SK-N-SH (cell line): ENCODE results near the gene USP15. TPM values are rescaled to one million over a fixed set of nuclear protein-coding genes. Genes with fewer than 3 reads are reported as not detected.

Experiments used
- CTCF ChIA-PET: fragments of 300-600, 350-600 bp; formaldehyde crosslinking; extraction: SDS; loops from one replicate; lab custom pipeline; 2021; lab: Yijun Ruan, JAX
- POLR2A ChIA-PET: fragments of 350-600 bp; sonication (Branson Sonifier 250); formaldehyde crosslinking; extraction: SDS; loops from one replicate; lab custom pipeline; 2020; ENCODE audit warnings: antibody characterized with exemption, inconsistent platforms; lab: Yijun Ruan, JAX
- DNase-seq: peaks from one replicate; pipeline ENCODE4 v3.0.0; 2012
- H2AFZ ChIP-seq: fragments of 200-600 bp; sonication (generic); 2 replicates; pipeline ENCODE4 v1.8.1; 2016; ENCODE audit warnings: antibody characterized with exemption, mild to moderate bottlenecking, low read depth
- H3F3A ChIP-seq: fragments of 200-600 bp; sonication (generic); replicated peaks from 2 replicates; pipeline ENCODE3; 2016; ENCODE audit warnings: antibody characterized with exemption, mild to moderate bottlenecking; ENCODE audit not compliant: insufficient read depth
- H3K27ac ChIP-seq, 2 experiments: fragments of 200-500 bp in 1 of 2; fragments of 200-600 bp in 1 of 2; sonication (Bioruptor generic) in 1 of 2; sonication (generic), shearing (Covaris generic) in 1 of 2; 2 replicates each; pipeline versions ENCODE4 v1.5.1 to v1.6.1; 2014 to 2016; ENCODE audit warnings: low read depth in 2 of 2, inconsistent platforms in 1 of 2, low read length in 1 of 2, mild to moderate bottlenecking in 1 of 2, mixed read lengths in 1 of 2
- H3K27me3 ChIP-seq: fragments of 200-600 bp; sonication (generic), shearing (Covaris generic); 2 replicates; pipeline ENCODE4 v1.6.1; 2016; ENCODE audit warnings: mixed run types; ENCODE audit not compliant: insufficient read depth
- H3K36me3 ChIP-seq, 2 experiments: fragments of 200-500 bp in 1 of 2; fragments of 200-600 bp in 1 of 2; sonication (Bioruptor generic) in 1 of 2; sonication (generic) in 1 of 2; replicated peaks in 1 of 2; 2 replicates each; pipeline versions ENCODE3 to v1.5.1; 2014 to 2016; ENCODE audit warnings: low read length in 1 of 2, mild to moderate bottlenecking in 1 of 2; ENCODE audit not compliant: insufficient read depth in 2 of 2, control insufficient read depth in 1 of 2
- H3K4me1 ChIP-seq, 2 experiments: fragments of 200-500 bp in 1 of 2; fragments of 200-600 bp in 1 of 2; sonication (Bioruptor generic) in 1 of 2; sonication (generic), shearing (Covaris generic) in 1 of 2; 2 replicates each; pipeline versions ENCODE4 v1.5.1 to v1.6.1; 2014 to 2016; ENCODE audit warnings: low read depth in 1 of 2, low read length in 1 of 2, mixed run types in 1 of 2; ENCODE audit not compliant: insufficient read depth in 2 of 2, control insufficient read depth in 1 of 2
- H3K4me2 ChIP-seq: fragments of 200-600 bp; sonication (generic), shearing (Covaris generic); 2 replicates; pipeline ENCODE4 v1.6.1; 2017; ENCODE audit warnings: mixed run types
- H3K4me3 ChIP-seq, 2 experiments: fragments of 200-500 bp in 1 of 2; fragments of 200-600 bp in 1 of 2; sonication (Bioruptor generic) in 1 of 2; sonication (generic), shearing (Covaris generic) in 1 of 2; 2 replicates each; pipeline versions ENCODE4 v1.5.1 to v1.8.1; 2014 to 2016; ENCODE audit warnings: low read depth in 2 of 2, inconsistent platforms in 1 of 2, low read length in 1 of 2, mild to moderate bottlenecking in 1 of 2, mixed read lengths in 1 of 2, moderate library complexity in 1 of 2
- H3K79me2 ChIP-seq: fragments of 200-600 bp; sonication (generic); 2 replicates; pipeline ENCODE4 v1.8.1; 2017; ENCODE audit warnings: mild to moderate bottlenecking; ENCODE audit not compliant: insufficient read depth
- H3K9ac ChIP-seq: fragments of 200-600 bp; sonication (generic); 2 replicates; pipeline ENCODE4 v1.6.1; 2017; ENCODE audit warnings: mixed run types
- H3K9me2 ChIP-seq: fragments of 200-600 bp; sonication (generic); 2 replicates; pipeline ENCODE4 v1.6.1; 2017; ENCODE audit warnings: mixed run types
- H3K9me3 ChIP-seq: fragments of 200-600 bp; sonication (generic); 2 replicates; pipeline ENCODE4 v1.6.1; 2017; ENCODE audit warnings: mixed run types, mild to moderate bottlenecking, moderate library complexity
- H4K20me1 ChIP-seq: fragments of 200-600 bp; sonication (generic); 2 replicates; pipeline ENCODE4 v1.6.1; 2017; ENCODE audit warnings: mild to moderate bottlenecking, mixed run types; ENCODE audit not compliant: insufficient read depth
- ELF1 ChIP-seq: IDR thresholded peaks from 2 replicates; pipeline ENCODE4 v1.4.0; 2012
- EP300 ChIP-seq, 2 experiments: IDR thresholded peaks; 2 replicates each; pipeline versions ENCODE4 v1.4.0 to v1.6.1; 2012; ENCODE audit warnings: borderline replicate concordance in 1 of 2, low read depth in 1 of 2, low read length in 1 of 2
- EZH2phosphoT487 ChIP-seq: fragments of 200-600 bp; sonication (generic); IDR thresholded peaks from 2 replicates; pipeline ENCODE4 v1.6.1; 2017; ENCODE audit warnings: low read depth, mixed run types, mild to moderate bottlenecking, antibody characterized with exemption, moderate library complexity, borderline replicate concordance
- FOSL2 ChIP-seq: IDR thresholded peaks from 2 replicates; pipeline ENCODE4 v1.4.0; 2012; ENCODE audit warnings: low read depth, mild to moderate bottlenecking, moderate library complexity, borderline replicate concordance
- FOXM1 ChIP-seq: IDR thresholded peaks from 2 replicates; pipeline ENCODE4 v1.4.0; 2012; ENCODE audit warnings: low read depth, mild to moderate bottlenecking
- GATA2 ChIP-seq: sonication (generic); formaldehyde crosslinking; IDR thresholded peaks from 2 replicates; pipeline ENCODE4 v1.5.0; 2020; ENCODE audit warnings: mild to moderate bottlenecking, missing genetic modification reagents
- MXI1 ChIP-seq: IDR thresholded peaks from 2 replicates; pipeline ENCODE4 v1.6.1; 2012; ENCODE audit warnings: mild to moderate bottlenecking, low read depth, low read length, improper control_type of control experiment
- POLR2AphosphoS5 ChIP-seq: IDR thresholded peaks from 2 replicates; pipeline ENCODE4 v1.6.1; 2012; ENCODE audit warnings: low read depth, low read length
- SIN3A ChIP-seq: IDR thresholded peaks from 2 replicates; pipeline ENCODE4 v1.6.1; 2012; ENCODE audit warnings: low read depth, mild to moderate bottlenecking, low read length, moderate library complexity, borderline replicate concordance
- SMC3 ChIP-seq: IDR thresholded peaks from 2 replicates; pipeline ENCODE4 v1.6.1; 2012; ENCODE audit warnings: low read depth, low read length, improper control_type of control experiment
- TCF12 ChIP-seq: IDR thresholded peaks from 2 replicates; pipeline ENCODE4 v1.4.0; 2012
- USF2 ChIP-seq: fragments of 150-350 bp; IDR thresholded peaks from 2 replicates; pipeline ENCODE4 v1.6.1; 2017; ENCODE audit warnings: antibody characterized with exemption, low read length, low read depth, borderline replicate concordance
- WGBS: methylation state at CpG from one replicate; pipeline ENCODE4 v1.1.6; 2017; ENCODE audit warnings: low lambda C conversion rate; 5-methylcytosine and 5-hydroxymethylcytosine counted together
- polyA plus RNA-seq, 3 experiments: library from polyadenylated mRNA; depleted of rRNA; stranded (reverse); fragments of >200 nt; gene quantifications; 2 replicates each; pipeline ENCODE4 v1.2.3, GENCODE V29; 2012
- TF ChIP-seq, protein P1 (sequence below): fragments of 200-600 bp; sonication (generic); IDR thresholded peaks from 2 replicates; pipeline ENCODE4 v1.6.1; 2017; ENCODE audit warnings: antibody characterized with exemption, mild to moderate bottlenecking, moderate library complexity
- TF ChIP-seq, protein P2 (sequence below): fragments of 150-350 bp; IDR thresholded peaks from 2 replicates; pipeline ENCODE4 v1.6.1; 2016; ENCODE audit warnings: mild to moderate bottlenecking, low read depth, low read length

Gene USP15
- polyA plus RNA-seq, 1 of the 3 experiments (the other 2 are of a cell fraction) = 13.2 TPM

- H3K27me3 ChIP-seq = no peaks in the 10 kb centered on the region
- no peak for TF ChIP-seq GATA2 (CRISPR knock-in tag)
- TF ChIP-seq EZH2phosphoT487 = no peak
- TF ChIP-seq ELF1 = no peak
- TF ChIP-seq, all 33 proteins: peak for 0
- H3K9ac ChIP-seq = no peak overlapping the region
- CTCF ChIA-PET = no interaction called here
- H3K9me3 ChIP-seq = no peaks in the 10 kb centered on the region
- peaks cover 46% of the 10 kb centered on the region for H4K20me1 ChIP-seq
- peaks cover 5% of the 10 kb centered on the region for H3F3A ChIP-seq
- no peaks in the 10 kb centered on the region for H3K9me2 ChIP-seq
- DNase-seq = no peak
- no peak overlapping the region for H3K27ac ChIP-seq
- H3K4me3 ChIP-seq = no peak overlapping the region
- no peaks in the 10 kb centered on the region; a peak in 2 of 4 replicates for H3K4me1 ChIP-seq
- H2AFZ ChIP-seq = no peak overlapping the region
- peaks cover 0 to 2% of the 10 kb centered on the region in 2 experiments for H3K36me3 ChIP-seq
- peaks cover 94% of the 10 kb centered on the region for H3K79me2 ChIP-seq
- H3K4me2 ChIP-seq = no peak overlapping the region
- POLR2A ChIA-PET = no interaction called here
Observed at GRCh38 chr12:62279961-62280360, 19.8 kb downstream of the USP15 start.

- Histone ChIP-seq H4K20me1 (peaks cover 41% of the 10 kb centered on the region), H3K9me3 (no peaks in the 10 kb centered on the region), H3F3A (peaks cover 5% of the 10 kb centered on the region), H3K9ac (no peak overlapping the region), H3K36me3 (peaks cover 2 to 5% of the 10 kb centered on the region in 2 experiments), H3K27ac (no peak overlapping the region), H3K79me2 (peaks cover 94% of the 10 kb centered on the region), H3K9me2 (no peaks in the 10 kb centered on the region), H3K4me3 (no peak overlapping the region), H3K27me3 (no peaks in the 10 kb centered on the region), H2AFZ (no peak overlapping the region), H3K4me1 (peaks cover 0 to 4% of the 10 kb centered on the region in 2 experiments; a peak in 1 of 4 replicates), H3K4me2 (no peak overlapping the region)
- TF ChIP-seq, protein P1, sequence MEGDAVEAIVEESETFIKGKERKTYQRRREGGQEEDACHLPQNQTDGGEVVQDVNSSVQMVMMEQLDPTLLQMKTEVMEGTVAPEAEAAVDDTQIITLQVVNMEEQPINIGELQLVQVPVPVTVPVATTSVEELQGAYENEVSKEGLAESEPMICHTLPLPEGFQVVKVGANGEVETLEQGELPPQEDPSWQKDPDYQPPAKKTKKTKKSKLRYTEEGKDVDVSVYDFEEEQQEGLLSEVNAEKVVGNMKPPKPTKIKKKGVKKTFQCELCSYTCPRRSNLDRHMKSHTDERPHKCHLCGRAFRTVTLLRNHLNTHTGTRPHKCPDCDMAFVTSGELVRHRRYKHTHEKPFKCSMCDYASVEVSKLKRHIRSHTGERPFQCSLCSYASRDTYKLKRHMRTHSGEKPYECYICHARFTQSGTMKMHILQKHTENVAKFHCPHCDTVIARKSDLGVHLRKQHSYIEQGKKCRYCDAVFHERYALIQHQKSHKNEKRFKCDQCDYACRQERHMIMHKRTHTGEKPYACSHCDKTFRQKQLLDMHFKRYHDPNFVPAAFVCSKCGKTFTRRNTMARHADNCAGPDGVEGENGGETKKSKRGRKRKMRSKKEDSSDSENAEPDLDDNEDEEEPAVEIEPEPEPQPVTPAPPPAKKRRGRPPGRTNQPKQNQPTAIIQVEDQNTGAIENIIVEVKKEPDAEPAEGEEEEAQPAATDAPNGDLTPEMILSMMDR = no peak
- POLR2A ChIA-PET = no interaction called here
- 85% methylated on average over 2 of the region's 2 CpGs for WGBS
- DNase-seq = no peak
- CTCF ChIA-PET = no interaction called here
Observed at GRCh38 chr12:62282057-62282774, 22.0 kb downstream of the USP15 start.

- no peak for DNase-seq
- Histone ChIP-seq H3K9me2 (no peaks in the 10 kb centered on the region), H3K27ac (no peak overlapping the region), H3K9me3 (peaks cover under 1% of the 10 kb centered on the region; the same call in 1 of the 2 replicates), H3K36me3 (peaks cover 0 to 5% of the 10 kb centered on the region in 2 experiments), H3K9ac (no peak overlapping the region), H3F3A (peaks cover 5% of the 10 kb centered on the region), H4K20me1 (peaks cover 36% of the 10 kb centered on the region), H3K4me1 (peaks cover 0 to 4% of the 10 kb centered on the region in 2 experiments; a peak in 1 of 4 replicates), H3K4me3 (no peak overlapping the region), H3K79me2 (peaks cover 94% of the 10 kb centered on the region), H2AFZ (no peak overlapping the region), H3K27me3 (no peaks in the 10 kb centered on the region), H3K4me2 (no peak overlapping the region)
- ChIA-PET CTCF (interaction anchor here (1.4 kb wide), 2 partner anchors 8 to 75 kb away, joined by 3 read pairs; no protein-coding TSS in a partner anchor), POLR2A (no interaction called here)
- TF ChIP-seq FOXM1 (no peak), FOSL2 (no peak), USF2 (no peak), EP300 (IDR thresholded peaks at IDR 0.05; ENCODE audit: borderline replicate concordance in 1 of 2, low read depth in 1 of 2, low read length in 1 of 2) (no peak), SIN3A (no peak), ELF1 (no peak), SMC3 (no peak), TCF12 (no peak), MXI1 (no peak), POLR2AphosphoS5 (no peak)
- TF ChIP-seq, protein P2, sequence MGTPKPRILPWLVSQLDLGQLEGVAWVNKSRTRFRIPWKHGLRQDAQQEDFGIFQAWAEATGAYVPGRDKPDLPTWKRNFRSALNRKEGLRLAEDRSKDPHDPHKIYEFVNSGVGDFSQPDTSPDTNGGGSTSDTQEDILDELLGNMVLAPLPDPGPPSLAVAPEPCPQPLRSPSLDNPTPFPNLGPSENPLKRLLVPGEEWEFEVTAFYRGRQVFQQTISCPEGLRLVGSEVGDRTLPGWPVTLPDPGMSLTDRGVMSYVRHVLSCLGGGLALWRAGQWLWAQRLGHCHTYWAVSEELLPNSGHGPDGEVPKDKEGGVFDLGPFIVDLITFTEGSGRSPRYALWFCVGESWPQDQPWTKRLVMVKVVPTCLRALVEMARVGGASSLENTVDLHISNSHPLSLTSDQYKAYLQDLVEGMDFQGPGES = no peak
Observed at GRCh38 chr12:62284749-62285148, 24.5 kb downstream of the USP15 start.
